Liver (tissue), 9 donors: ENCODE measurements around the gene CHID1. TPM values are rescaled to one million over a fixed set of nuclear protein-coding genes. Genes with fewer than 3 reads are reported as not detected.

Source experiments
- DNase-seq: peaks from one replicate; pipeline ENCODE4 v3.0.0-alpha.2; 2017; ENCODE audit warnings: low spot score
- H3K27ac ChIP-seq, 2 donors: one replicate each; pipeline ENCODE4 v1.7.0; 2013; ENCODE audit warnings: inconsistent platforms in 2 of 2, low read length in 2 of 2, control low read depth in 1 of 2, low read depth in 1 of 2, mild to moderate bottlenecking in 1 of 2
- H3K27me3 ChIP-seq, 4 donors: one replicate each; pipeline versions ENCODE4 v1.6.1 to v1.7.0; 2013; ENCODE audit warnings: low read length in 3 of 4, inconsistent platforms in 1 of 4, mild to moderate bottlenecking in 1 of 4, moderate library complexity in 1 of 4; ENCODE audit not compliant: control insufficient read depth in 4 of 4, insufficient read depth in 4 of 4
- H3K36me3 ChIP-seq, 4 donors: one replicate each; pipeline versions ENCODE4 v1.6.1 to v1.7.0; 2013; ENCODE audit warnings: low read length in 3 of 4, mild to moderate bottlenecking in 3 of 4, low read depth in 1 of 4, moderate library complexity in 1 of 4; ENCODE audit not compliant: control insufficient read depth in 4 of 4, insufficient read depth in 3 of 4
- H3K4me1 ChIP-seq, 4 donors: one replicate each; pipeline versions ENCODE4 v1.6.1 to v1.7.0; 2013; ENCODE audit warnings: low read length in 3 of 4, mild to moderate bottlenecking in 3 of 4, moderate library complexity in 1 of 4; ENCODE audit not compliant: control insufficient read depth in 4 of 4, insufficient read depth in 4 of 4
- H3K4me3 ChIP-seq, 3 donors: one replicate each; pipeline versions ENCODE4 v1.6.1 to v1.7.0; 2013; ENCODE audit warnings: low read length in 3 of 3, control low read depth in 1 of 3, low read depth in 1 of 3, mild to moderate bottlenecking in 1 of 3
- H3K9ac ChIP-seq, 2 donors: one replicate each; pipeline ENCODE4 v1.7.0; 2013; ENCODE audit warnings: low read length in 2 of 2, mild to moderate bottlenecking in 2 of 2, moderate library complexity in 2 of 2, control low read depth in 1 of 2, low read depth in 1 of 2
- H3K9me3 ChIP-seq, 4 donors: one replicate each; pipeline versions ENCODE4 v1.6.1 to v1.7.0; 2013; ENCODE audit warnings: low read length in 3 of 4; ENCODE audit not compliant: control insufficient read depth in 4 of 4
- EGR1 ChIP-seq, 2 donors: IDR thresholded peaks; 2 replicates each; pipeline ENCODE4 v1.6.1; 2016 to 2018; ENCODE audit warnings: antibody characterized with exemption in 2 of 2, low read depth in 2 of 2
- FOXA1 ChIP-seq: IDR thresholded peaks from 2 replicates; pipeline ENCODE4 v1.6.1; 2016; ENCODE audit warnings: antibody characterized with exemption
- GABPA ChIP-seq, 2 donors: IDR thresholded peaks in 1 of 2; conservative IDR thresholded peaks in 1 of 2; 2 replicates each; pipeline ENCODE4 v1.6.1; 2016; ENCODE audit warnings: antibody characterized with exemption in 2 of 2, mild to moderate bottlenecking in 1 of 2, moderate library complexity in 1 of 2
- HNF4A ChIP-seq, 2 donors: conservative IDR thresholded peaks; 2 replicates each; pipeline ENCODE4 v1.6.1; 2016; ENCODE audit warnings: antibody characterized with exemption in 2 of 2, mild to moderate bottlenecking in 2 of 2
- HNF4G ChIP-seq: IDR thresholded peaks from 2 replicates; pipeline ENCODE4 v1.6.1; 2016; ENCODE audit warnings: antibody characterized with exemption
- JUND ChIP-seq, 2 donors: IDR thresholded peaks; 2 replicates each; pipeline ENCODE4 v1.6.1; 2016; ENCODE audit warnings: antibody characterized with exemption in 2 of 2
- RAD21 ChIP-seq, 2 donors: IDR thresholded peaks; 2 replicates each; pipeline ENCODE4 v1.6.1; 2016; ENCODE audit warnings: antibody characterized with exemption in 2 of 2, mild to moderate bottlenecking in 2 of 2
- RXRA ChIP-seq, 2 donors: IDR thresholded peaks; 2 replicates each; pipeline ENCODE4 v1.6.1; 2017 to 2018; ENCODE audit warnings: antibody characterized with exemption in 2 of 2, mild to moderate bottlenecking in 1 of 2
- SP1 ChIP-seq: IDR thresholded peaks from 2 replicates; pipeline ENCODE4 v1.6.1; 2018; ENCODE audit warnings: antibody characterized with exemption, mild to moderate bottlenecking
- TAF1 ChIP-seq: conservative IDR thresholded peaks from 2 replicates; pipeline ENCODE4 v1.6.1; 2016; ENCODE audit warnings: antibody characterized with exemption, mild to moderate bottlenecking
- YY1 ChIP-seq: IDR thresholded peaks from 2 replicates; pipeline ENCODE4 v1.6.1; 2016; ENCODE audit warnings: antibody characterized with exemption, mild to moderate bottlenecking
- WGBS: extraction: QIAGEN DNeasy Blood & Tissue Kit; methylation state at CpG from one replicate; pipeline ENCODE4 v1.1.7; 2013; 5-methylcytosine and 5-hydroxymethylcytosine counted together
- polyA plus RNA-seq, 2 donors: library from polyadenylated mRNA; stranded (reverse) in 1 of 2; unstranded in 1 of 2; fragments of 200-250 nt in 1 of 2; fragments of >200 nt in 1 of 2; fragmentation: Nextera tagmentation in 1 of 2; extraction: Ambion mirVana in 1 of 2; gene quantifications; one replicate each; pipeline versions ENCODE4 v1.2.1 to v1.2.3, GENCODE V29; 2013 to 2015
- total RNA-seq, 2 donors: library from RNA; depleted of rRNA; stranded (reverse); fragments of >200 nt; gene quantifications; one replicate each; pipeline ENCODE4 v1.2.3, GENCODE V29; 2014
- TF ChIP-seq, protein P1 (sequence below): IDR thresholded peaks from 2 replicates; pipeline ENCODE4 v1.6.1; 2016; ENCODE audit warnings: antibody characterized with exemption
- TF ChIP-seq, protein P2 (sequence below): IDR thresholded peaks from 2 replicates; pipeline ENCODE4 v1.6.1; 2016; ENCODE audit warnings: antibody characterized with exemption
- TF ChIP-seq, protein P3 (sequence below): IDR thresholded peaks from 2 replicates; pipeline ENCODE4 v1.6.1; 2016; ENCODE audit warnings: antibody characterized with exemption, mild to moderate bottlenecking
- TF ChIP-seq, protein P4 (sequence below): IDR thresholded peaks from 2 replicates; pipeline ENCODE4 v1.6.1; 2016; ENCODE audit warnings: antibody characterized with exemption
- donor health status: healthy.
- donor health status: healthy.
- donor health status: healthy.
- donor health status: healthy.
- donor health status: healthy.

Gene CHID1
- total and polyA plus RNA-seq, 4 donors: 39.5 to 68.8 (median 59.1) TPM

DNA sequence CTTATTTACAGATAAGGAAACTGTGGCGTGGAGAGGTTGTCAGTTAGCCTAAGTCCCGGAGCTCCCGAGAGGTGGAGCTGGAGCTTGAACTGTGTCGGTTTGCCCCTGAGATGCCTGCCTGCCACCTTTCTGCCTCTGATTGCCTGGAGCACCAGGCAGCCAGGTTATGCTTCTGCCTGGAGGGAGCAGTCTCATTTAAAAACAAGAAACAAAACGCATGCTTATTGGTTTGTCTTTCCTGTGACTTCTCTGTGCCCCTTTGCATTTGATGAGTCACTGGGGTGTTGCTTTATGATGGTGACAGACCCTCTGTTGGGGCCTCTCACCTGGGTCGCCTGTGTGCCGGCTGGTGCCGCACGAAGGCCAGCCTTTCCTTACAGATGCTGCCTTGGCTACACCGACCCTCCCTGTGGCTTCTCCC lies 27.2 kb upstream of the CHID1 start:
- Histone ChIP-seq H3K9me3 (no peaks in the 10 kb centered on the region), H3K9ac (no peak overlapping the region), H3K36me3 (no peaks in the 10 kb centered on the region), H3K4me3 (no peak overlapping the region), H3K4me1 (peaks cover 12 to 54% (median 39%) of the 10 kb centered on the region in 4 donors), H3K27me3 (no peaks in the 10 kb centered on the region), H3K27ac (no peak overlapping the region)
- TF ChIP-seq, protein P1, sequence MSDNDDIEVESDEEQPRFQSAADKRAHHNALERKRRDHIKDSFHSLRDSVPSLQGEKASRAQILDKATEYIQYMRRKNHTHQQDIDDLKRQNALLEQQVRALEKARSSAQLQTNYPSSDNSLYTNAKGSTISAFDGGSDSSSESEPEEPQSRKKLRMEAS: no peak
- TF ChIP-seq YY1: no peak
- TF ChIP-seq RXRA (IDR thresholded peaks at IDR 0.05): peak in 1 of 2 donors; percentile 4
- no peak for TF ChIP-seq FOXA1
- TF ChIP-seq GABPA (IDR thresholded peaks at IDR 0.05 in 1 of 2, conservative IDR thresholded peaks at IDR 0.05 in 1 of 2): no peak
- no peak for TF ChIP-seq EGR1 (IDR thresholded peaks at IDR 0.05; ENCODE audit: low read depth in 2 of 2)
- no peak for TF ChIP-seq SP1
- TF ChIP-seq, protein P2, sequence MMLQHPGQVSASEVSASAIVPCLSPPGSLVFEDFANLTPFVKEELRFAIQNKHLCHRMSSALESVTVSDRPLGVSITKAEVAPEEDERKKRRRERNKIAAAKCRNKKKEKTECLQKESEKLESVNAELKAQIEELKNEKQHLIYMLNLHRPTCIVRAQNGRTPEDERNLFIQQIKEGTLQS: no peak
- no peak for TF ChIP-seq HNF4G
- peak in 1 of 2 donors; percentile 13 for TF ChIP-seq RAD21 (IDR thresholded peaks at IDR 0.05)
- TF ChIP-seq, protein P3, sequence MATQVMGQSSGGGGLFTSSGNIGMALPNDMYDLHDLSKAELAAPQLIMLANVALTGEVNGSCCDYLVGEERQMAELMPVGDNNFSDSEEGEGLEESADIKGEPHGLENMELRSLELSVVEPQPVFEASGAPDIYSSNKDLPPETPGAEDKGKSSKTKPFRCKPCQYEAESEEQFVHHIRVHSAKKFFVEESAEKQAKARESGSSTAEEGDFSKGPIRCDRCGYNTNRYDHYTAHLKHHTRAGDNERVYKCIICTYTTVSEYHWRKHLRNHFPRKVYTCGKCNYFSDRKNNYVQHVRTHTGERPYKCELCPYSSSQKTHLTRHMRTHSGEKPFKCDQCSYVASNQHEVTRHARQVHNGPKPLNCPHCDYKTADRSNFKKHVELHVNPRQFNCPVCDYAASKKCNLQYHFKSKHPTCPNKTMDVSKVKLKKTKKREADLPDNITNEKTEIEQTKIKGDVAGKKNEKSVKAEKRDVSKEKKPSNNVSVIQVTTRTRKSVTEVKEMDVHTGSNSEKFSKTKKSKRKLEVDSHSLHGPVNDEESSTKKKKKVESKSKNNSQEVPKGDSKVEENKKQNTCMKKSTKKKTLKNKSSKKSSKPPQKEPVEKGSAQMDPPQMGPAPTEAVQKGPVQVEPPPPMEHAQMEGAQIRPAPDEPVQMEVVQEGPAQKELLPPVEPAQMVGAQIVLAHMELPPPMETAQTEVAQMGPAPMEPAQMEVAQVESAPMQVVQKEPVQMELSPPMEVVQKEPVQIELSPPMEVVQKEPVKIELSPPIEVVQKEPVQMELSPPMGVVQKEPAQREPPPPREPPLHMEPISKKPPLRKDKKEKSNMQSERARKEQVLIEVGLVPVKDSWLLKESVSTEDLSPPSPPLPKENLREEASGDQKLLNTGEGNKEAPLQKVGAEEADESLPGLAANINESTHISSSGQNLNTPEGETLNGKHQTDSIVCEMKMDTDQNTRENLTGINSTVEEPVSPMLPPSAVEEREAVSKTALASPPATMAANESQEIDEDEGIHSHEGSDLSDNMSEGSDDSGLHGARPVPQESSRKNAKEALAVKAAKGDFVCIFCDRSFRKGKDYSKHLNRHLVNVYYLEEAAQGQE: no peak
- WGBS: 63% methylated on average over 10 of the region's 10 CpGs
- DNase-seq: no peak

DNA sequence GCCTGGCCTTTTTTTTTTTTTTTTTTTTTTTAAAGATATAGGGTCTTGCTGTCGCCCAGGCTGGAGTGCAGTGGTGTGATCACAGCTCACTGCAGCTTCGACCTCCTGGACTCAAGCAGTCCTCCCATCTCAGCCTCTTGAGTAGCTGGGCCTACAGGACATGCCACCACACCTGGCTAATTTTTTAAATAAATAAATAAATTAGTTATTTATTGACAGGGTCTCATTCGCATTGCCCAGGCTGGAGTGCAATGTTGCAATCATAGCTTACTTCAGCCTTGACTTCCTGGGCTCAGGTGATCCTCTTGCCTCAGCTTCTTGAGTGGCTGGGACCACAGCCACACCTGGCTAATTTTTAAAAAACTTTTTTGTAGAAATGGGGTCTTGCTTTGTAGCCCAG lies 25.6 kb upstream of the CHID1 start:
- Histone ChIP-seq H3K4me3 (no peak overlapping the region), H3K4me1 (peaks cover 7 to 48% (median 37%) of the 10 kb centered on the region in 4 donors), H3K27me3 (no peaks in the 10 kb centered on the region), H3K36me3 (no peaks in the 10 kb centered on the region), H3K9ac (no peak overlapping the region), H3K9me3 (no peaks in the 10 kb centered on the region), H3K27ac (peak overlapping the region in 1 of 2 donors; percentile 64)
- TF ChIP-seq TAF1 (no peak), HNF4G (no peak), GABPA (IDR thresholded peaks at IDR 0.05 in 1 of 2, conservative IDR thresholded peaks at IDR 0.05 in 1 of 2) (peak in 1 of 2 donors; percentile 25), HNF4A (conservative IDR thresholded peaks at IDR 0.05) (peak; percentile 53 to 73), JUND (IDR thresholded peaks at IDR 0.05) (peak; percentile 26 to 65), SP1 (peak; percentile 21), RAD21 (IDR thresholded peaks at IDR 0.05) (peak; percentile 24), RXRA (IDR thresholded peaks at IDR 0.05) (peak; percentile 57 to 71)
- TF ChIP-seq, protein P3: peak; percentile 27
- TF ChIP-seq, protein P4, sequence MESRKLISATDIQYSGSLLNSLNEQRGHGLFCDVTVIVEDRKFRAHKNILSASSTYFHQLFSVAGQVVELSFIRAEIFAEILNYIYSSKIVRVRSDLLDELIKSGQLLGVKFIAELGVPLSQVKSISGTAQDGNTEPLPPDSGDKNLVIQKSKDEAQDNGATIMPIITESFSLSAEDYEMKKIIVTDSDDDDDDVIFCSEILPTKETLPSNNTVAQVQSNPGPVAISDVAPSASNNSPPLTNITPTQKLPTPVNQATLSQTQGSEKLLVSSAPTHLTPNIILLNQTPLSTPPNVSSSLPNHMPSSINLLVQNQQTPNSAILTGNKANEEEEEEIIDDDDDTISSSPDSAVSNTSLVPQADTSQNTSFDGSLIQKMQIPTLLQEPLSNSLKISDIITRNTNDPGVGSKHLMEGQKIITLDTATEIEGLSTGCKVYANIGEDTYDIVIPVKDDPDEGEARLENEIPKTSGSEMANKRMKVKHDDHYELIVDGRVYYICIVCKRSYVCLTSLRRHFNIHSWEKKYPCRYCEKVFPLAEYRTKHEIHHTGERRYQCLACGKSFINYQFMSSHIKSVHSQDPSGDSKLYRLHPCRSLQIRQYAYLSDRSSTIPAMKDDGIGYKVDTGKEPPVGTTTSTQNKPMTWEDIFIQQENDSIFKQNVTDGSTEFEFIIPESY: peak; percentile 42
- TF ChIP-seq, protein P1: peak; percentile 21
- no peak for DNase-seq
- WGBS: 44% methylated on average over 3 of the region's 3 CpGs
